Fibroblast of pulmonary artery (primary cell): Measurements from ENCODE around the gene ARSG.
A peak's percentile ranks its signal among the peaks of the same experiment; 100 is the strongest.
"Not testable (repeated sequence)": the region's sequence is repeated elsewhere in the genome, so short reads cannot be mapped to it uniquely, and the experiment has no call there.

Experiments used
- DNase-seq: peaks from one replicate; pipeline ENCODE4 v3.0.0-alpha.2; 2010; ENCODE audit warnings: low read depth
- H3K4me3 ChIP-seq: replicated peaks from 2 replicates; pipeline ENCODE4 v1.5.1; 2011; ENCODE audit warnings: low read depth, mild to moderate bottlenecking, control low read depth, low read length, moderate library complexity
- TF ChIP-seq, protein P1 (sequence below): IDR thresholded peaks from 2 replicates; pipeline ENCODE4 v1.5.1; 2011; ENCODE audit warnings: mild to moderate bottlenecking, control low read depth, low read length, inconsistent platforms; ENCODE audit errors: missing control alignments

The ARSG gene

DNA sequence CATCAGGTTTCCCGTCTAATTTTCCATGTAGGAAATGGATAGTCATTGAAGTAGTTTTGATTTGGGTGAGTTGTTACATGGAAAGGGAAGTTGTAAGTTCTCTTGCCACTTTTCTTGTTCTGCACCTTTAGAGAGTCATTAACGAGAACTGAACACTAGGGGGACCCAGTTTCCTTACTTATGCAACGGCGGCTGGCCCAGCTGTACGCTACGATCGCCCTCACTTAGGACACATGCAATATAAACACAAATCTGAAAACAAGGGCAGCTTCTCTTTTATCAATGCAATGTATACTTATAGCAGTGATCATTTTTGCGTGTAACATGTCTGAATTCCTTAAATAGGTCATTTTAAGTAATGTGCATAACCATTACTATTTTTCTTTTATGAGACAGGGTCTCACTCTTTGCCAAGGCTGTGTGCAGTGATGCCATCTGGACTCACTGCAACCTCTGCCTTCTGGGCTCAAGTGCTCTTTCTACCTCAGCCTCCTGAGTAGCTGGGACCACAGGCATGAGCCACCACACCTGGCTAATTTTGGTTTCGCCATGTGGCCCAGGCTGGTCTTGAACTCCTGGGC lies 28.1 kb upstream of the ARSG start:
- DNase-seq: peak; percentile 55
- not testable (repeated sequence) for H3K4me3 ChIP-seq
- TF ChIP-seq, protein P1, sequence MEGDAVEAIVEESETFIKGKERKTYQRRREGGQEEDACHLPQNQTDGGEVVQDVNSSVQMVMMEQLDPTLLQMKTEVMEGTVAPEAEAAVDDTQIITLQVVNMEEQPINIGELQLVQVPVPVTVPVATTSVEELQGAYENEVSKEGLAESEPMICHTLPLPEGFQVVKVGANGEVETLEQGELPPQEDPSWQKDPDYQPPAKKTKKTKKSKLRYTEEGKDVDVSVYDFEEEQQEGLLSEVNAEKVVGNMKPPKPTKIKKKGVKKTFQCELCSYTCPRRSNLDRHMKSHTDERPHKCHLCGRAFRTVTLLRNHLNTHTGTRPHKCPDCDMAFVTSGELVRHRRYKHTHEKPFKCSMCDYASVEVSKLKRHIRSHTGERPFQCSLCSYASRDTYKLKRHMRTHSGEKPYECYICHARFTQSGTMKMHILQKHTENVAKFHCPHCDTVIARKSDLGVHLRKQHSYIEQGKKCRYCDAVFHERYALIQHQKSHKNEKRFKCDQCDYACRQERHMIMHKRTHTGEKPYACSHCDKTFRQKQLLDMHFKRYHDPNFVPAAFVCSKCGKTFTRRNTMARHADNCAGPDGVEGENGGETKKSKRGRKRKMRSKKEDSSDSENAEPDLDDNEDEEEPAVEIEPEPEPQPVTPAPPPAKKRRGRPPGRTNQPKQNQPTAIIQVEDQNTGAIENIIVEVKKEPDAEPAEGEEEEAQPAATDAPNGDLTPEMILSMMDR: peak; percentile 43

DNA sequence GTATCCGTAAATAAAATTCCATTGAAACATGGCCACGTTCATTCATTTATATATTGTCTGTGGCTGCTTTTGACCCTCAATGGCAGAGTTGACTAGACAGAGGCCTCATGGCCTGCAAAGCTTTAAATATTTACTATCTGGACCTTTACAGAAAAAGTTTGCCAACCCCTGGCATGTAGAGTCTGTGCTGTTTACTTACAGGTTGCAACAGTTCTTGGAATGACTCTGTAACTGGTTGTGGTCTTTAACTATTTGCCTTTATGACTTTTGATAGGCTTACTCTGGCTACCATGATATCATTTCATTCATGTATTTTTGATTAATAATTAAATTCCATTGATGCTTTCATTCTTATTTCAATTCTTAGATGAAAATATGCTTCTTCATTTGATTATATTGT lies 25.5 kb upstream of the ARSG start:
- DNase-seq, H3K4me3 ChIP-seq: not testable (repeated sequence)

DNA sequence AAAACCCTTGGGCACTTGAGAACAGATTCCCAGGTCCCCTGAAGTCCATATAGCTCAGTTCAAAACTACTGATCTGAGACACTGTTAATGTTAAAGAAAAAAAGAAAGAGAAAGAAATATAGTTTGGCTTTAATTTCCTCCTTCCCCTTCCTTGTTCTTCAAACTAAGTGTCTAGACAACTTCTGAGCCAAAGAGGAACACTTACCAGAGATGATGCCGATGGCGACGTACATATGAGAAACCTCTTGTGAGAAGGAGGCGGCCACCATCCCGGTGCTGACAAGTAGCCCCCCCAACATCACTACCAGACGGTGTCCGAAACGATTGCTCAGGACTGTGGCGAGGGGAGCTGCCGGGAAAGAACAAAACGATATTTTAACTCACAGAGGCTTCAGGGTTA lies 17.6 kb upstream of the ARSG start:
- DNase-seq: no peak
- H3K4me3 ChIP-seq: no peak overlapping the region
- TF ChIP-seq, protein P1: no peak

DNA sequence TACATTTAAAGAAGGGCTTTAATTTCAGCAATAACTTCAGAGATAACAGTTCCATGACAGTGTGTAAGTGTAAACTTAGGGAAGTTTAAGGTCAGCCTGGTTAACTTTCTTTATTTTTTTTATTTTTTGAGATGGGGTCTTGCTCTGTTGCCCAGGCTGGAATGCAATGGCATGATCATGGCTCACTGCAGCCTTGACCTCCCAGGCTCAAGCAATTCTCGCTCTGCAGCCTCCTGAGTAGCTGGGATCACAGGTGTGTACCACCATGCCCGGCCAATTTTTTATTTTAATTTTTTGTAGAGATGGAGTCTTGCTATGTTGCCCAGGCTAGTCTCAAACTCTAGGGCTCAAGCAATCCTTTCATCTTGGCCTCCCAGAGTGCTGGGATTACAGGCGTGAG lies 15.0 kb upstream of the ARSG start:
- not testable (repeated sequence) for DNase-seq, H3K4me3 ChIP-seq

DNA sequence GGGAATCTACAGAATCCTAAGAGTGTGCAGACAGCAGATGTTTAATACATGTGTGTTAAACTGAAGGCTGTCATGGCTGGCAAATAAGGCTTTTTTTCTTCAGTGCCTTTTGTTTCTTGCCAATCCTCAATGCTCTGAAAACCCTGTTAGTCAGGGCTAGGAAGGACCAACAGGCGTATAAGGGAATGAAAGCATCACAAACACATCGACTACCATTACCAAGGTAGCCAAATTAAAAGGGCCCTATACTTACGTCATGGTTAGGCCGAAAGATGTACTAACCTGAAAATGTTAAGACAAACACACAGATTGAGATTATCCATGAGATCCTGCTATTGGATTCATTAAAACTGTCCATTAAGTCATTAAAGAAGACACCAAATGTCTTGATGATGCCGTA lies 13.5 kb upstream of the ARSG start:
- H3K4me3 ChIP-seq: no peak overlapping the region
- TF ChIP-seq, protein P1: no peak
- no peak for DNase-seq

DNA sequence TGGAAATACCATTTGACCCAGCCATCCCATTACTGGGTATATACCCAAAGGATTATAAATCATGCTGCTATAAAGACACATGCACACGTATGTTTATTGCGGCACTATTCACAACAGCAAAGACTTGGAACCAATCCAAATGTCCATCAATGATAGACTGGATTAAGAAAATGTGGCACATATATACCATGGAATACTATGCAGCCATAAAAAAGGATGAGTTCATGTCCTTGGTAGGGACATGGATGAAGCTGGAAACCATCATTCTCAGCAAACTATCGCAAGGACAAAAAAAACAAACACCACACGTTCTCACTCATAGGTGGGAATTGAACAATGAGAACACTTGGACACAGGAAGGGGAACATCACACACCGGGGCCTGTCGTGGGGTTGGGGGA lies 9.3 kb upstream of the ARSG start:
- not testable (repeated sequence) for H3K4me3 ChIP-seq

DNA sequence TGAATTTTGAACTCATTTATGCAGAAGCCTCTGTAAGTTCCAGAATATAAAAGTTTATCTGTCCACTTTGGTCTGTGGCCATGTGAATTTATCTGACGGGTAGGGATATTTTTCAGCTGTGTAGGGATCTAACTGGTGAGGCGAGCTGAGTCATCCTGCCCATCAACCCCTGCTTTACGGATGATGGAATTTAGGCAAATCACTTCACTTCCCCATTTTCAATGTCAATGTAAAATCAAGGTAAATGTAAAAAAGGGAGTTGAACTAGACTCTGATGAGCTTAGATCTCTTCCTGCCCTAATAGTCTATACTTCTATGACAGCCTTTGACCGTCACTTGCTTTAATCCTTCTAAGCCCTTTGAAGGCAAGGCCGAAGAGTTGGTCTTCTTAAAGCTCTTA lies 2.9 kb upstream of the ARSG start:
- DNase-seq: no peak
- TF ChIP-seq, protein P1: no peak
- H3K4me3 ChIP-seq: no peak overlapping the region

More for the DNA sequence above, 9.3 kb upstream of the ARSG start:
- not testable (repeated sequence) for DNase-seq

DNA sequence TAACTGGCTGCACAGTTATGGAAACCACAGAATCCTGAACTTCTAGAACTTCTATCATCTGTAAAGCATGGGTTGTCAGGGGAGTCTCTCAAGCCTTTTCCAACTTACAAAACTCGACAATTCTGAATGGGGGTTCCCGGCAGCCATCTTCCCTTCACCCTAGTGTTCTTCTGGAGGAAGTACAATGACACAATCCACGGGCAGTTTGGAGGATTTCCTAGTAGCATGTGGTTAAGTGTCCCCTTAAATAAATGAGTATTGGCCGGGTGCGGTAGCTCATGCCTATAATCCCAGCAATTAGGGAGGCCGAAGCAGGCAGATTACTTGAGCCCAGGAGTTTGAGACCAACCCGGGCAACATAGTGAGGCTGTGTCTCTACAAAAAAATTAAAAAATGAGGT lies 2.5 kb upstream of the ARSG start:
- DNase-seq: no peak
- no peak overlapping the region for H3K4me3 ChIP-seq
- TF ChIP-seq, protein P1: no peak

DNA sequence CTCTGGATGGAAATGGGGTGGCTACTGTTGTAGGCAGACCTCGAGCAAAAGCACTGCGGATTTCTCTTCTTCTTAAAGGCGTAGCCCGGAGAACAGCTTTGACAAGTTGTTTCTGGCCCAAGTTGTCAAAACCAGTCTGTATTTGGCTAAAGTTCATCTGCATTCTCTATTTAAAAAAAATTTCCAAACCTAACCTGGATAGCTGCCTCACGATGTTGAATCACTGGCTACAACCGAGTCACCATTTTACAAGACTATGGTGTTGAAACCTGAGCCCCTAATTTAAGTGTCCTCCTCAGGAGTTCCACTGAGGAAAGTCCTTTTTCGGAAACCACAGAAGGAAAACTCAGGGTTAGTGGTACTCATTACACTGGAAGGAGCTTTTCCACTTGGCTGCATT lies 1.8 kb upstream of the ARSG start:
- H3K4me3 ChIP-seq: no peak overlapping the region
- TF ChIP-seq, protein P1: no peak
- DNase-seq: no peak
